HEK293 (cell line): ENCODE measurements around the gene GMDS.

Source experiments
- HOXC10 ChIP-seq: sonication (generic); formaldehyde crosslinking; IDR thresholded peaks from 2 replicates; pipeline ENCODE4 v1.8.1; 2023; ENCODE audit warnings: mild to moderate bottlenecking, missing genetic modification reagents
- MZF1 ChIP-seq: fragments of 450-650 bp; formaldehyde crosslinking; IDR thresholded peaks from 2 replicates; pipeline ENCODE4 v1.5.1; 2017; ENCODE audit warnings: missing biosample characterization, missing genetic modification characterization, borderline replicate concordance
- ZBTB17 ChIP-seq: fragments of 450-650 bp; formaldehyde crosslinking; IDR thresholded peaks from 2 replicates; pipeline ENCODE4 v1.5.1; 2016; ENCODE audit warnings: missing biosample characterization, missing genetic modification characterization
- ZNF133 ChIP-seq: fragments of 450-650 bp; formaldehyde crosslinking; IDR thresholded peaks from 2 replicates; pipeline ENCODE4 v1.5.1; 2016; ENCODE audit warnings: missing biosample characterization, missing genetic modification characterization
- ZNF184 ChIP-seq: fragments of 450-650 bp; IDR thresholded peaks from 2 replicates; pipeline ENCODE4 v1.5.1; 2018; ENCODE audit warnings: missing biosample characterization, mild to moderate bottlenecking, missing genetic modification characterization
- ZNF274 ChIP-seq, 2 experiments: fragments of 200-500 bp in 1 of 2; fragments of 450-650 bp in 1 of 2; sonication (Bioruptor generic) in 1 of 2; formaldehyde crosslinking in 1 of 2; IDR thresholded peaks; 2 replicates each; pipeline versions ENCODE4 v1.5.1 to v1.6.1; 2014 to 2016; ENCODE audit warnings: borderline replicate concordance in 1 of 2, inconsistent platforms in 1 of 2, low read length in 1 of 2, missing biosample characterization in 1 of 2, missing genetic modification characterization in 1 of 2
- ZNF510 ChIP-seq: fragments of 450-650 bp; formaldehyde crosslinking; IDR thresholded peaks from 2 replicates; pipeline ENCODE4 v1.5.1; 2018; ENCODE audit warnings: mild to moderate bottlenecking, missing genetic modification characterization, missing biosample characterization; ENCODE audit not compliant: insufficient replicate concordance
- ZNF549 ChIP-seq: fragments of 450-650 bp; IDR thresholded peaks from 2 replicates; pipeline ENCODE4 v1.5.1; 2018; ENCODE audit warnings: missing biosample characterization, missing genetic modification characterization, mild to moderate bottlenecking, inconsistent platforms, moderate library complexity
- ZNF555 ChIP-seq: fragments of 450-650 bp; formaldehyde crosslinking; conservative IDR thresholded peaks from 2 replicates; pipeline ENCODE4 v1.5.1; 2017; ENCODE audit warnings: missing biosample characterization, mild to moderate bottlenecking, missing genetic modification characterization, inconsistent platforms
- ZNF654 ChIP-seq: fragments of 450-650 bp; formaldehyde crosslinking; IDR thresholded peaks from 2 replicates; pipeline ENCODE4 v1.5.1; 2016; ENCODE audit warnings: low read depth, missing biosample characterization, missing genetic modification characterization
- TF ChIP-seq, protein P1 (sequence below): fragments of 450-650 bp; formaldehyde crosslinking; IDR thresholded peaks from 2 replicates; pipeline ENCODE4 v1.5.1; 2016; ENCODE audit warnings: missing biosample characterization, missing genetic modification characterization
- TF ChIP-seq, protein P2 (sequence below): fragments of 450-650 bp; formaldehyde crosslinking; IDR thresholded peaks from 2 replicates; pipeline ENCODE4 v1.5.1; 2016; ENCODE audit warnings: missing biosample characterization, missing genetic modification characterization

DNA sequence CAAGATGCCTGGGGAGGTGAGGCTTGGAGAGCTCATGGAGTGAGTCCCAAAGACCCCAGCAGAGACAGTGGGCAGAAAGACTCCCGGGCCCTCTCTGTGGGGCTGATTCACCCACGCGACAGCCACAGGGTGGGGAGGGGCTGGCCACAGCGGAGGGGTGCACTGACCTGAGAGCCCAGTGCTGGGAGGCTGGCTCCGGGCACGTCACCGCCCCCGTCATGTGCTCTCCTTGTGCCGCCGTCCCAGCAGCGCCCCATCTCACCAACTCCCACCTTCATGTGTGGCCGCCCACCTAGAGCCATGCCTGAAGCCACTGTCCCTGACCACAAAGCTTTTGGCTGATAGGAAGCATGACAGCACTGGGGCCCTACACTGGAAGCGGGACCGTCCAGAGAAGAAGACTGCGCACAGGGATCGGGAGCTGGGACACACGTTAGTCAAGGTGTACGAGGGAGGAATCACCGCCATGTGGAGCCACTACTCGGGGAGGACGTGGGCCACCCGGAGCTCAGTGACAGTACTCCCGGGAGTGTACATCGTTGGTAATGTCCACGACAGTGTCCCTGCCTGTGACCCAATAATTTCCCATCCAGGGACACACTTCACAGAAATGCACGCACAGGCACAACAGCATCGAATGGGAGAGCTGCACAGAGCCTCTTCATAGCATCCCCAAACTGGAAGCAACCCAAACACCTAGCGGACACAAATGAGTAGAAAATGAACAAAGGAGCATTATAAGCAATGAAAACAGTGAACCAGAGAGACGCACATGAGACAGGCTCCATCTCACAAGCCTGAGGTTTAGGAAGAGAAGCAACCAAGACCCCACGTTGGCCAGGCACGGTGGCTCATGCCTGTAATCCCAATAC, 664.0 kb downstream of the GMDS start:
- no peak for TF ChIP-seq MZF1 (tag by site-specific recombination)
- TF ChIP-seq ZNF274 (IDR thresholded peaks at IDR 0.05; ENCODE audit: low read length) = no peak
- no peak for TF ChIP-seq ZNF274 (tag by site-specific recombination; IDR thresholded peaks at IDR 0.05; ENCODE audit: borderline replicate concordance)
- TF ChIP-seq, protein P1, sequence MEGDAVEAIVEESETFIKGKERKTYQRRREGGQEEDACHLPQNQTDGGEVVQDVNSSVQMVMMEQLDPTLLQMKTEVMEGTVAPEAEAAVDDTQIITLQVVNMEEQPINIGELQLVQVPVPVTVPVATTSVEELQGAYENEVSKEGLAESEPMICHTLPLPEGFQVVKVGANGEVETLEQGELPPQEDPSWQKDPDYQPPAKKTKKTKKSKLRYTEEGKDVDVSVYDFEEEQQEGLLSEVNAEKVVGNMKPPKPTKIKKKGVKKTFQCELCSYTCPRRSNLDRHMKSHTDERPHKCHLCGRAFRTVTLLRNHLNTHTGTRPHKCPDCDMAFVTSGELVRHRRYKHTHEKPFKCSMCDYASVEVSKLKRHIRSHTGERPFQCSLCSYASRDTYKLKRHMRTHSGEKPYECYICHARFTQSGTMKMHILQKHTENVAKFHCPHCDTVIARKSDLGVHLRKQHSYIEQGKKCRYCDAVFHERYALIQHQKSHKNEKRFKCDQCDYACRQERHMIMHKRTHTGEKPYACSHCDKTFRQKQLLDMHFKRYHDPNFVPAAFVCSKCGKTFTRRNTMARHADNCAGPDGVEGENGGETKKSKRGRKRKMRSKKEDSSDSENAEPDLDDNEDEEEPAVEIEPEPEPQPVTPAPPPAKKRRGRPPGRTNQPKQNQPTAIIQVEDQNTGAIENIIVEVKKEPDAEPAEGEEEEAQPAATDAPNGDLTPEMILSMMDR (tag by site-specific recombination) = no peak
- no peak for TF ChIP-seq ZNF555 (tag by site-specific recombination)
- no peak for TF ChIP-seq HOXC10
- no peak for TF ChIP-seq ZNF133 (tag by site-specific recombination)
- no peak for TF ChIP-seq ZNF654 (tag by site-specific recombination)
- TF ChIP-seq ZNF549 = no peak
- TF ChIP-seq ZNF184 (tag by site-specific recombination) = no peak
- TF ChIP-seq, protein P2, sequence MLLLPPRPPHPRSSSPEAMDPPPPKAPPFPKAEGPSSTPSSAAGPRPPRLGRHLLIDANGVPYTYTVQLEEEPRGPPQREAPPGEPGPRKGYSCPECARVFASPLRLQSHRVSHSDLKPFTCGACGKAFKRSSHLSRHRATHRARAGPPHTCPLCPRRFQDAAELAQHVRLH (tag by site-specific recombination) = no peak
- no peak for TF ChIP-seq ZBTB17 (tag by site-specific recombination)
- no peak for TF ChIP-seq ZNF510
